NCI-H524 treated with DMSO at 0.1 percent for 48 hours (cell line): ENCODE results near the gene PRND.
"Not testable (repeated sequence)": the region's sequence is repeated elsewhere in the genome, so short reads cannot be mapped to it uniquely, and the experiment has no call there.

Experiments used
- DNase-seq: peaks from one replicate; lab custom pipeline; 2025; lab: John Stamatoyannopoulos, UW

PRND gene

GRCh38 chr20:4708856-4709255, 12.9 kb upstream of the PRND start:
- no peak for DNase-seq

GRCh38 chr20:4709261-4710105, 12.2 kb upstream of the PRND start:
- DNase-seq: no peak

DNA sequence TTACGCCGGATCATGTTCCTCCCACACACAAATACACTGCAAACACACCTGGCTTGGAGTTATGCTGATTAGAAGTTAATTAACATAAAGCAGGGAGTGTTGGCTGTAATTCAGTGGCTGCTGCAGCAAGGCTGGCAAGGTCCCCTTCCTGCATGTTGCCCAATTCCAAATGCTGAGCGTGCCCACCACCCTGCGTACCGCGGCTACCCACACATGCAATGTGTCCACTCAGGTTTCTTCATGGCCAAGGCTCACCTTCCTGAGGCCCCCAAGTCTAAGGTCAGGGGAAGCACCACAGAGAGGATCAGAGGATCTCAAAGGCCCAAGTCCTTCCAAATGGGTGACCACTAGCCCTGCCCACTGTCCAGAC, 11.6 kb upstream of the PRND start:
- DNase-seq: no peak

DNA sequence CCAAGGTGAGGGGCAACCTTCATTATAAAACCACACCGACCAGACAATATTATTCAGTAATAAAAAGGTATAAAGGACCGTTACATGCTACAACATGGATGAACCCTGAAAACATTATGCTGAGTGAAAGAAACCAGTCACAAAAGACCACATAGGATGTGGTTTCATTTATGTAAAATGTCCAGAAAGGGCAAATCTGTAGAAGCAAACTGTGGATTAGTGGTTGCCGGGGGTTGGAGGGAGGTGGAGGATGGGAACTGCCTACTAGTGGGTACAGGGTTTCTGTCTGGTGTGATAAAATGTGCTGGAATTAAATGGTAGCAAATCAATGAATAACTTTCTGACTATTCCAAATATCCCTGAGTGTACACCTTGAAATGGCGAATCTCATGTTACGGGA, 10.2 kb upstream of the PRND start:
- DNase-seq: no peak

GRCh38 chr20:4713401-4713800, 8.3 kb upstream of the PRND start:
- no peak for DNase-seq

DNA sequence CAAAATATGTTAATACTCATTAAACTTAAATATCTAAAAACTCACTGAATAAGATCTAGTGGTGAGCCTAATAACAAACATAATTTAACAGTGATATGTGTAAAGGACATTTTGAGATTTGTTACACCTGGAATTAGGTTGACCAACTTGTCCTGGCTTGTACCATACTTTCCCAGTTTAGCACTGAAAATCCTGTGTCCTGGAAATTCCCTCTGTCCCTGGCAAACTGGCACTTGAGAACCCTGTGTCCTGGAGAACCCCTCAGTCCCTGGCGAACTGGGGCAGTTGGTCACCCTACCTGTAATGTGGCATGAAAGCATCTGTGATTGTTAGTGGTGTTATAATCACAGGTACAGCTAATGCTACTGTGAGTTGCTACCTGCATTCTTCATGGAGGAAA, 6.9 kb upstream of the PRND start:
- no peak for DNase-seq

- no peak for DNase-seq
Observed at GRCh38 chr20:4717816-4718570, 3.7 kb upstream of the PRND start.

DNA sequence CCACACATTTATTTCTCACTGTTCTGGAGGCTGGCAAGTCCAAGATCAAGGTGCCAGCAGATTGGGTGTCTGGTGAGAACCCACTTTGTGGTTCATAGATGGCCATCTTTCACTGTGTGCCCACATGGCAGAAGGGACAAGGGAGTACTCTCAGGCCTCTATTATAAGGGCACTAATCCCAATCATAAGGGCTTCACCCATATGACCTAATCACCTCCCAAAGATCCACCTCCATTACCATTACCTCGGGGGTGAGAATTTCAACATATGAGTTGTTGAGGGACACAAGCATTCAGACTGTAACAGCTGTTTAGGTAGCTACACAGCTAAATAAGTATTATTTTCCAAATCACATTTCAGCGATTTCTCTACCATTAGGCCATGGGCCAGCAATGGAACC, 2.5 kb upstream of the PRND start:
- no peak for DNase-seq

DNA sequence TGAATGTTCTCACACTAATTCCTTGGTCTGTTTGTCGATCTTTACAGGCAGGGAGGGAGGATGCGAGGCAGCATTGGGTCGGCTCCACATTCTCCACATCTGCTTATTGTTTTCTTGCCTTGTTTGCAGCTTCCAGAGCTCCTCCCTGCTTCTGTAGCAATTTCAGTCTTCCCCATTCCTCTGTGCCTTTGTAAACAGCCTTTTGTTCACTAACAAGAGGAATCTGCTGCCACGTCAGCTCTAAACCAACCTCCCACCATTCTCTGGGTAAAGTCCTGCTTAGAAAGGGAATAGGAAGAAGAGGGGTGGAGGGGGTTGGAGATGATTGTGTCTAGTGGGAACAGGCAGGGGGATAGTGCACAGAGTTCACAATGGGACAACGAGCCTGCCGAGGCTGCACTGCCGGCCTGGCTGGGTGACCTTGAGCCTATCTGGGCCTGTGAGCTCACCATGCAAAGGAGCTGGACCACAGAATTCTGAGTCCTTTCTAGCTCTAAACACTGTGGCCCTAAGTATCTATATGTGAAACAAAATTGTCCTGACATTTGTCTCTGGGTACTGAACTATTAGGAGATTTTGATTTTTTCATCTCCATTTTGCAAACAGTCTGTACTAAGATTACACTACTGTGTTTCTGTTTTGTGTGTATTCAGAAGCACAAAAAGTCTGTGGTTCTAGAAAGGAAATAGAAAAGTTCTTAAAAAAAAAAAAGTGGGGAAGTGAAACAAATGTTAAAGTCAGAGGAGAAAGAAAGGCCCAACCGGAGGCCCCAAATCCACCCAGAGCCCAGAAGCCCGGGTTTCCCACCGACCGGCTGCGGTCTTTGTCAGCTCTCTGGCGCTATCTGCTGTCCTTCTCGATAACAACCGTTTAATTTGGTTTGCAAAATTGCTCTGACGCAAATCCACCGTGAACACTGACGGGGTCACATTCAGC, 1.4 kb upstream of the PRND start:
- peak; percentile 30 for DNase-seq

DNA sequence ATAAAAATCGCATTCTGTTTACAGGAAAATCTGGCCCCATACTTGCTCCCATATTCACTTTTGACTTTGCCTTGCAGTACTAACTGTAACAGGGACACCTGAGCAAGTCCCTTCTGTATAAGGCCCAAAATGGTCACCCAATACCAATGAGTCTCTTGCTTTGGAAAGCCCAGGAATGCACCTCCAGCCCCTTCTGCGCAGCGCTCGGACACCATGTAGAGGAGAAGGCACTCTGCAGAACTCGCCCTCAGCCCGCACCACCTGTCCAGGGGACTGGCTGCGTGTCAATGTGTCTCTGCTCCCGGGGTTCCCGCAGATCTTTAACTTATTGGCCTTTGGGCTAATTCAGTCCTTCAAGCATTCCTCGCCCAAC, 746 bp upstream of the PRND start:
- DNase-seq: no peak

DNA sequence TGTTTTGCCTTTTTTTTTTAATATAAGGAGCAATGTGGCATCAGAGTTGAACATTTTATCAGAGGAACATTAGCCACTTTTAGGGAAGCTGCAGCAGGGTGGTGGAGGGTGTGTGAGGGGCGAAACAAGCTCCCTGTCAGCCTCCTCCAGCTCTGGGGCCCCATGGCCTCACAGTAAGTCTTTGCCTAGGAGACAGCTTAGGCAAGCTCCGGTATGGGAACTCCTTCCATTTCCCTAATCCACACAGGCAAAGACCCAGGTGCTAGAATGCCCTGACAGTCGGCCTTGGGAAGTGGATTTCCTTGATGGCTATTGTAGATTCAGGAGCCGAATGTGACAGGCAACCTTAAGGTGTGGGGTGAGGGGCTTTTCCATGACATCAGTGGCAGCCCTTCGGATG, 862 bp downstream of the PRND start:
- no peak for DNase-seq

- DNase-seq: no peak
Observed at GRCh38 chr20:4722993-4723392, 1.3 kb downstream of the PRND start.

GRCh38 chr20:4723553-4723952, 1.8 kb downstream of the PRND start:
- not testable (repeated sequence) for DNase-seq

GRCh38 chr20:4724459-4725262, 3.0 kb downstream of the PRND start:
- DNase-seq: no peak

DNA sequence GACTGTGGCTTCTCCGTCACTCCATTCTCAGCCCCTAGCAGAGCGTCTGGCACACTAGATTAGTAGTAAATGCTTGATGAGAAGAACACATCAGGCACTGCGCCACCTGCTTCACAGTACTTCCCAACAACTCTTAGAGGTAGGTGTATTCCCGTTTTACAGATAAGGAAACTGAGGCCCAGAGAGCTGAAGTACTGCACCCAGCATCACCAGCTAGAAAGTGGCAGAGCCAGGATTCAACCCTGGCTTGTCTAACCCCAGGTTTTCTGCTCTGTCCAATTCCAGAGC, 3.5 kb downstream of the PRND start:
- DNase-seq: no peak

- DNase-seq: no peak
Observed at GRCh38 chr20:4726710-4727397, 5.1 kb downstream of the PRND start.

DNA sequence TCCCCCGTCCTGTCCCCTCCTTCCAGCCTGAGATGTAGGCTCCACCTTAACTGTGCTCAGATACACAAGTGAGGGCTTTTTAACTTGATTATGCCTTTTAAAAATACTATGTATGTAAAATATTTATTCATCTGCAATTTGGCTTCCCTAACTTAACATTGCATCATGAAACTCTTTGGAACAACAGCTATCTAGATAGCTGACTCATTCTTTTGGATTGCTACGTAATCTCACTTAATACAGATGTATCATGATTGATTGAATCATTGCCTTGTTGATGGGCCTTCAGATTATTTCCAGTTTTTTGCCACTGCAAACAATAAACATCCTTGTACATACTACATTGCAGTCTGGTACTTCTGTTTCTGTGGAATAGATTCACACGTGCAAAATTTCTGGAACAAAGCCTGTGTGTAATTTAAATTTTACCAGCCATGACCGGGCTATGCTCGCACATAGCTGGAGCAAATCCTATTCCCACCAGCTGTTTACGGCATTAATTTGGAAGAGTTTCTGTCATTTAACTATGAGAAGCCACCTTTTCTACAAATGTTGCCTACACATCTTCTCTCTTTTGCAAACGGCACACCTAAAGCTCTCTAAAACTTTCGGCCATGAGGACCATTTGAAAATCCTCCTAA, 6.5 kb downstream of the PRND start:
- DNase-seq: no peak

- DNase-seq: no peak
Observed at GRCh38 chr20:4729265-4729664, 7.6 kb downstream of the PRND start.

- no peak for DNase-seq
Observed at GRCh38 chr20:4730780-4731179, 9.1 kb downstream of the PRND start.

GRCh38 chr20:4736875-4737274, 15.2 kb downstream of the PRND start:
- no peak for DNase-seq
